Measurements from ENCODE around the gene FHIT.

DNA sequence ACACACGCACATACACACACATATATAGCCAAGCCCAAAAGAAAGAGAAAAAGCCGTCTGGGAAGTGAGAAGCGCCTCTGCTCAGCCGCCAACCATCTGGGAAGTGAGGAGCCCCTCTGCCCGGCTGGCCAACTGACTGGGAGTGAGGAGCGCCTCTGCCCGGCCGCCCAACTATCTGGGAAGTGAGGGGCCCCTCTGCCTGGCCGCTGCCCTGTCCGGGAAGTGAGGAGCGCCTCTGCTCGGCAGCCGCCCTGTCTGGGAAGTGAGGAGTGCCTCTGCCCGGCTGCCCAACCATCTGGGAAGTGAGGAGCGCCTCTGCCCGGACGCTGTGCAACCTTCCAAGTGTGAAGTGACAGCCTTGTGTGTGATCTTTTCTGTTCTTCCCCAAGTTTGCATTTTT, 49.2 kb downstream of the FHIT start:
- TF ChIP-seq EZH2phosphoT487 (IDR thresholded peaks at IDR 0.05; ENCODE audit: insufficient read depth, low read depth) (no peak), EZH2 (IDR thresholded peaks at IDR 0.05; ENCODE audit: insufficient read depth, poor library complexity, severe bottlenecking) (no peak)

Measured in GM23248 (cell line).